Activated CD4-positive, CD25-positive, alpha-beta regulatory T cell (primary cell): ENCODE results near the gene MAPK10.
"Not testable (repeated sequence)": the region's sequence is repeated elsewhere in the genome, so short reads cannot be mapped to it uniquely, and the experiment has no call there.

Experiments
- DNase-seq, 4 experiments: peaks; one replicate each; lab custom pipeline; 2025; lab: John Stamatoyannopoulos, UW

Gene MAPK10

DNA sequence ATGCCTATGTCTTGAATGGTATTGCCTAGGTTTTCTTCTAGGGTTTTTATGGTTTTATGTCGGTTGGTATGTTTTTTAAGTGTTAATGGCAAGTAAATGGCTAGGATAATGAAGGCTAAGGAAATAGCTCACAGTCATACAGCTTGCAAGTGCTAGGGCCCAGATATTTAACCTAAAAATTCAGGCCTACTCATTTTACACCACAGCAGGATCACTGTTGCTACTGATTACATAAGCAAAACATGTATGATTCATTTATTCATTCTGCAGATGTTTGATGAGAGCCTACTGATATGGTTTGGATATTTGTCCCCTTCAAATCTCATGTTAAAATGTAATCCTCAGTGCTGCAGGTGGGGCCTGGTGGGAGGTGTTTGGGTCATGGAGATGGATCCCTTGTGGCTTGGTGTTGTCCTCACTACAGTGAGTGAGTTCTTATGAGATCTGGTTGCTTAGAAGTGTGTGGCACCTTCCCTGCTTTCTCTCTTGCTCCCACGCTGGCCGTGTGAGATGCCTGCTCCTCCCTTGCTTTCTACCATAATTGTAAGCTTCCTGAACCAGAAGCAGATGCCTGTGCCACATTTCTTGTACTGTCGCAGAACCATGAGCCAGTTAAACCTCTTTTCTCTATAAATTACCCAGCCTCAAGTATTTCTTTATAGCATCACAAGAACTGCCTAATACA lies 175.5 kb downstream of the MAPK10 start:
- DNase-seq: no peak

DNA sequence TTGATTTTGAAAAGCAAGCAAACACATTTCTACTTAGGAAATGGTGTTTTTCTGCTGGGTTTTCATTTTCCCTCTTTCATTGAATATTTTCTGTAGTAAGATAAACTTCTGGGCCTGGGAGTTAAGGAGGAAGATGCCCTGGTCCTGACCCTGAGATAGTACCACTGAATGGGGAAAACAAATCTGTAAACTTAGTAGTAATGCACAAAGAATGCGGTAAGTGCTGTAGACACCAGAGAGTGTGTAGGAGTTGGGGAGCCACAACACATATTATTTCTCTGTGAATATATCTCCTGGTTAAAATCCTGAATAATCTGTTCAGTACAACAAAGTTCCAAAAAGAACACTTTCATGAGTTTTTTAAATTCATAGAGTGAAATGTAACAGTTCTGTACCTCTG lies 178.3 kb downstream of the MAPK10 start:
- DNase-seq: no peak

DNA sequence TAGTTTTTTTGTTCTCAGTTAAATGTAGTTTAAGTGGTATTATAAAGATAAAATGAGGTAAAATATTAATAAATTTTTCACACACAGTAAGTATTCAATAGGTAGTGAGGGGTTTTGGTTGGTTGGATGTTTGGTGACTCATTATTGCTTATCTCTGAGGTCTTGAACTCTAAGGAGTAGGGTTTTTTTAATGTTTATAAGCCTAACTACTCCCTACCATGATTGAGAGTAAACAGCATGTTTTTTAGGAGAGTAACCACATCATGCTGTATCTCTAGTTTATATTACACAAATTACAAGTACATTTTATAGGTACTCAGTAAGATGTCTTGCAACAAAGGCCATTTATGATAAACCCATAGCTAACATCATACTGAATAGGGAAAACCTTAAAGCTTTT lies 181.6 kb downstream of the MAPK10 start:
- DNase-seq: no peak

GRCh38 chr4:86174506-86174905 lies 185.3 kb downstream of the MAPK10 start:
- no peak for DNase-seq

- DNase-seq: not testable (repeated sequence)
Observed at GRCh38 chr4:86168335-86168734, 191.5 kb downstream of the MAPK10 start.

- no peak for DNase-seq
Observed at GRCh38 chr4:86160426-86160825, 199.4 kb downstream of the MAPK10 start.

GRCh38 chr4:86159216-86159615 lies 200.6 kb downstream of the MAPK10 start:
- no peak for DNase-seq

DNA sequence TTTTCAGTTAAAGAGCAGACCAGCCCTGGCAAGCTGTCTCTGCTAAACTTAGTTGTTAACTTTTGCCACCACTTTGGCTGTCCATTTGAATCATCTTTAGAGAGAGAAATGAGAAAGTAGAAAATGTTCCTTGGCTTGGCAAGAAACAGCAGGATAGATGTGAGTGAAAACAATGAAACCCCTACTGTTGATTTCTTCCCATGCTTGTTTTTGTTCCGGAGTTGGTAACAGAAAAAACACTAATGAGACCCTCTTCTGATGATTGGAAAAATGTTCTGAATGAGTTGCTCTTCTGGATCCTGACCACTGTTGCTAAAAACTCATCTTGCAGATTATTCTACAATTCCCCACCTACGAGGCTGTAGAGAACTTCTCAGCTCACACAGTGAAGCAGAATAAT lies 203.3 kb downstream of the MAPK10 start:
- DNase-seq: no peak

GRCh38 chr4:86155766-86156165 lies 204.1 kb downstream of the MAPK10 start:
- DNase-seq: no peak

- DNase-seq: no peak
Observed at GRCh38 chr4:86152454-86152853, 207.4 kb downstream of the MAPK10 start.

DNA sequence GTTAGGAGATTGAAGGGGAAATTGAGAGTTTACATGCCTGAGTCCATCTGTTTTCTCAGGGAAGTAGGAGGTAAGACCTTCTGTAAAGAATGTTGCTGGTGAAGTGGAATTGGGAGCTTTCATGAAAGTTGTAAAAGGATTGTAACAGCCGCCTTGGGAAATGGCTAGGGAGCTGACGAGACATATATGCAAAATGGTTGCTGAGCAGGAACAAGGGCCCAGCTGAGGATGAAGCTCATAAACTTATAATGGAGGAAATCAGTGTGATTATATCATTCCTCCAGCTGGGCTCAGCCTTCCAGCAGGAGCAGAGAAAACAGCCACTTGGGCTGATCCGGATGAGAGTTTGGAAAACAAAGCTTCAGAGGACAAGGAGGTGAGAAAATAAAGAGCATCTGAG lies 208.7 kb downstream of the MAPK10 start:
- DNase-seq: no peak

GRCh38 chr4:86141161-86141560 lies 218.7 kb downstream of the MAPK10 start:
- no peak for DNase-seq

DNA sequence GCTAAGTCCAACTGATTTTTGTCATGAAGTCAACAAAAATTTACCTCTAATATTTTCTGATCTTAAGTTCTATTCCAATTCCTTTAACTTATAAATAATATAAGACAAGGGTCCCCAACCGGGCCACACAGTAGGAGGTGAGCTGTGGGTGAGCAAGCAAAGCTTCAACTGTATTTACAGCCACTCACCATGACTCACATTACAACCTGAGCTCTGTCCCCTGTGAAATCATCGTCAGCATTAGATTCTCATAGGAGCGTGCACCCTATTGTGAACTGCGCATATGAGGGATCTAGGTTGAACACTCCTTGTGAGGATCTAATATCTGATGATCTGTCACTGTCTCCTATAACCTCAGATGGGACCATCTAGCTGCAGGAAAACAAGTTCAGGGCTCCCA lies 227.4 kb downstream of the MAPK10 start:
- no peak for DNase-seq

GRCh38 chr4:86131456-86131855 lies 228.4 kb downstream of the MAPK10 start:
- DNase-seq: no peak

DNA sequence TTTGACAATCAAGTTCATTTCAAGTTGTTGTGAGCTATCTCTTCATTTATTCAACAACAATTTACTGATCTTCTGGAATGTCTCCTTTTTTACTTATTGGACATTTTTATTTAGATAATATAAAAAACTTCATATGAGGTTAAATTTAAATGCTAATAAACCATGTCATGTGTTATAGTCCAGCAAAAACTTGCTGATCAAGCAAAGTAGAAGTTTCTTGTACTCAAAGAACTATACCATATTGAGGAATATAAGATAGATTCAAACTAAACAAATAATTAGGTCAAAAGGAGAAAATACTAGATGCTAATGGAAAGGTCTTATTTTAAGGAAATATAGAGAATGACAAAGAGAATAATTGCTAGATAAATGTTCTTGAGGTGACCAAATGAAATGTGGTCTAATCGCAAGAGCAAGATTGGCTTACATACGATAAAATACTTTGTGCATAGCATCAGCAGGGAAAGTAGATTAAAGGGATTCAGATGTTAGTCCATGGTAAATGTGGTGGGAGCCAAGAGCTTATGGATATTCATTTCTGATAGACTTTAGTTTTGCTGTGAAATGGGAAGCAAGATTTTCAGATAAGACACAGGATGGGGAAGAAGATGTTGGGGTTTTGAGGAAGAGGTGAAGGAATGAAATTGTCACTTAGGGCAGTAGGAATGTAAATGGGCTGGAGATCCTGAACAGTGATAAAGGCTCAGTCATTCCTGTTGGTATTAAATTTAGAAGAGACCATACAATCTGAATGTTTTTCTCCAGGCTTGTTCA lies 229.5 kb downstream of the MAPK10 start:
- no peak for DNase-seq

DNA sequence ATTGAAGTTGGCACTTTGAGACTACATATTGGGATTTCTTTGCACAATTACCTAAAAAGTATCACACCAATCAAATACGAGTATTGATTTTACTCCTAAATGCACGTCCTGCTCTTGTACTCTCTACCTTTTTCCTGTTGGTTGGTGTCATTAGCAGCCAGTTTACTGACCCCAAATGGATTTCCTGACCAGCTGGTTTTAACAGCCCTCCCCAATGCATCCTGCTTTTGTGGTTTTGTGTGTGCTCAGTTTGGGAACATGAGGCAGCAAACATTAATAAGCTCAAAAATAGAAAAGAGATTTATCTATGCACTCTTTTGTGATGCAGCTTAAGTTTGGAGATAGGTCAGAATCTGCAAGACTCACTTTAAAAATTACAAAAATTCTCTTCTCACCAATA lies 230.3 kb downstream of the MAPK10 start:
- DNase-seq: no peak

- no peak for DNase-seq
Observed at GRCh38 chr4:86122404-86122803, 237.4 kb downstream of the MAPK10 start.

- no peak for DNase-seq
Observed at GRCh38 chr4:86118711-86119110, 241.1 kb downstream of the MAPK10 start.

GRCh38 chr4:86117705-86118302 lies 242.0 kb downstream of the MAPK10 start:
- DNase-seq: no peak

GRCh38 chr4:86114563-86114962 lies 245.3 kb downstream of the MAPK10 start:
- DNase-seq: no peak

DNA sequence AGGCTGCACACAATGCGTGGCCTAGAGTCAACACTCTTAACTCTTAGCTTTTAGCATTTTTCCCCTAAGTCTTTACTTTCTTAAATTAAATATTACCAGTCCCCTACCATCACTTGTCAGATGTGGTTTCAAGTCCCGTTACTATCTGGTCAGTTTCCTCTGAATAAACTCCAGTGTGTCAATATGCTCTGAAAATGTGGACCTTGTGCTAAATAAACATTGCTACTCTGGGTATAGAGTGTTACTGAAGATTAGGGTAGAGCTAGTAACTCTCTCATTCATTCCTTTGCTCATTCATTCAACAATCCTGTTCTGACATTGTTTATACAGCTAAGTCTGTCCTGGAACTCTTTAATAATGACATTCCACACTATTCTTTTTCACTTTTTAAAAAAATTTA lies 251.0 kb downstream of the MAPK10 start:
- no peak for DNase-seq

DNA sequence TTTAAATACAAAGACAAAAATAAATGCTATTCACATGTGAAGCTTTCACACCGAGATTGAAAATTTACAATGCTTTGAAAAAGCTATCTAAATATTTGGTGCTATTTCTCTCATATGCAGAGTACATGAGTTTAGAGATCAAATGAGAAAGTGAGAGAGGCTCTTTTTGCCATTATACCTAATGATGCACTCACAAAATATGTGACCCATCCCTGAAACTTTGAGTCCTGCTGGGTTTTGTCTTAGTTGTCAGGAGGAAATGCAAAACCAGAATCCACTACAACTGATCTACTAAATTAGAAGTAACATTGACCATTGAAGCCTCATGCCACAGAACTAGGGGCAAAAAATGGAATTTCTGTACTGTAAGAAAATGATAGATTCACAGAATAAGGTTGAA lies 251.7 kb downstream of the MAPK10 start:
- no peak for DNase-seq

DNA sequence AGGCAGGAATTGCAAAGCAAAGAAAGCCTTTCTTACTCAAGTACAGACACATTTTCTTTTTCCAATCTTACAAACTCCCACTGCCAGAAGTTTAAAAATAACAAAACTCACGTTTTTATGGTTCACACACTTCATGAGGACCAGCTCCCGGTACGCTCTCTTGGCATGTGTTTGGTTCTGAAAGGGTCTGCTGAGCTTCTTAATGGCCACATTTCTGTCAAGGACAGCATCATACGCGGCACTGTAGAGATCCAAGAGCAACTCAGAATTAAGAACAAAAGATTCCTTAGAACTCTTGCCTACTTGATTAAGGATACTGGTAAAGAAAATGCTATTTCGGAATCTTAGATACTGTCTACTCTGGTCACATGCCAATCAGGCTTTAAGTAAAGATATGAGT lies 252.7 kb downstream of the MAPK10 start:
- no peak for DNase-seq
